CD4-positive, alpha-beta T cell treated with Interferon alpha-2 for 1 hour (primary cell): Measurements from ENCODE around the gene BLTP2.
"Not testable (repeated sequence)": the region's sequence is repeated elsewhere in the genome, so short reads cannot be mapped to it uniquely, and the experiment has no call there.

ENCODE experiments used
- DNase-seq, 2 donors: peaks; one replicate each; pipeline ENCODE4 v3.0.0-alpha.2; 2020 to 2022

The BLTP2 gene

DNA sequence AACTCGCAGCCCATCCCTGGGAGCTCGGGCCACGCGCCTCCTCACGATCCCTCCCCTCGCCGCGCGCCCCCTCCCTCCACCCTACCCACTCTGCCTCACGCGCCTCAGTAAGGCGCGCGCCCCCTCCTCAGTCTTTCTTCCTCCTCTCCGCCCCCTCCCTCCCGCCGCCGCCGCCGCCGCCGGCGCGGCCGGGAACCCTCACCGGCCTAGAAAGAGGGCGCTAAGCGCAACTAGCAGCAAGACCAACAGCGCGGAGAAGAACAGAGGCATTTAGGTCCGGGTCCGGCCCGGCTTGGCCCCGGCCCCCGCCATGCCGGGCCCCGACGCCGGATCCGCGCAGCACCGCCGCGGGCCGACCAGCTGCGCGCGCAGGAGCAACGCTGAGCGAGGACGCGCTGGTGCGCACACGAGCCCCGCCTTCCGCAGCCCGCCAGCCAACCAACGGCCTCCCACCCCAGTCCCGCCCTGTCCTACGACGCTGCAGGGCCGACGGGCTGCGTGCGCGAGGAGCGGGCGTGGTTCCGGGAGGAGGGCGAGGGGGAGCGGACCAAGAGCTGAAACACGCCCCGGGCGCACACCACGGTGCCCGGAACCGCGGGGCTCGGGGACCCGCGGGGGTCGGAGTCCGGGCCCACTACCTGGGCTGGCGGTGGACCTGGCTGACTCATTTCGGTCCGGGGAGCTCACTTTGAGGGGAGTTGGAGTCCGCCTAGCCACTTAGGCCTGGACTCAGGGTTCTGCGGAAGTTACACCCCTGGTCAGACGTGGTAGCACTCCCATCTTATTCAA is at the start of gene BLTP2:
Gene BLTP2 (minus strand): TSS at position 372 of the 789 bp plus-strand sequence. CDS start 102 bp downstream, at position 270.
- DNase-seq = peak; percentile 95 to 96

DNA sequence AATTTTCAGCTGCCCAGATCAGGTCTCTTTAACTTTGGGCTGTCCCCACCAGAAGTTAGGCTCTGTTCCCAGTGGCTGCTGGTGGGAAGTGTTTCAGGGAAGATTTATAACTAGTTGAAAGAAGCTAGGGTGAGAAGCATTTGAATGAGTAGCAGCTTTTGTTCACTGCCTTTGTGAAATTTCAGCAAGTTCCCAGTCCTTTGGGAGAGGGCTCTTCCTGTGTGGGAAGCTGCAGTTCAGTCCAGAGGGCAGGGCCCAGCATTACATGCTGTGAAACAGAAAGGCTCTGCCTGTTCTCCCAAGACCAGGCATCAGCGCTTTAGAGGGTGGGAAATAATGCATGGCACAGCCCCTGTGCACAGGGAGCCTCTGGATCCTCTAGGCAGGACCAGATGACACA is 48.9 kb upstream of the BLTP2 start:
- no peak for DNase-seq

DNA sequence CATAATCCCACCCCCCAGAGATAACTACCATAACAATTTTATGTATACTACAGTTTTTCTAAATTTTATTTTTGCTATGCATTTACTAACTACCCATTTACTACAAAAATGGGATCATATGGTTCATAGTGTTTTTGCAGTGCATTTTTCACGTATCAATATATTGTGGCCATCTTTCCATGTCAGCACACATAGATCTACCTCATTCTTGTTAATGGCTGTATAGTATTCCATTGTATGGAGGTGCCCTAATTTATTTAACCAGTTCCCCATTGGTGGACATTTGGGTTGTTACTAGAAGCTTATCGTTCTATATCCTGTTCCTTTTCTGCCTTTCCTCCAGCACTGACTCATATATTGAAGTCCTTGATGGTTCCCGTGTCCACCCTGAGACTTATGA is 44.1 kb upstream of the BLTP2 start:
- no peak for DNase-seq

DNA sequence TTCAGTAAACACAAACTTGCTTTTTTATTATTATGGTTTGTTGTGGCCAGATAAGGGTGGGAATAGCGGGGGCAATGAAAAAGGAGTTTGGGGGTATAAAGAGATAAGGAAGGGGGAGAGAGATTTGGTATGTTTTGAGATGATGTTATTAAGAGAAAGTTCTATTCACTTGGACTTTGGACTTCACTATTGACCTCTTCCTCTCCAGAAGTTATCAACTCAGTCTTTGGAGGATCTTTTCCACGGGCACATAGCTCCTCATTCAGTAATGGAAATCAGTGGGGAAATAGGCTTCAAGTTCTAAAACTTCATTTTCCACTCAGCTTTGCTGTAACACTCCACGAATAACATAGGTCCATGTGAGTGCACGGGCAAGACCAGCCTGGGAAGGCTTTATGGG is 43.5 kb upstream of the BLTP2 start:
- no peak for DNase-seq

DNA sequence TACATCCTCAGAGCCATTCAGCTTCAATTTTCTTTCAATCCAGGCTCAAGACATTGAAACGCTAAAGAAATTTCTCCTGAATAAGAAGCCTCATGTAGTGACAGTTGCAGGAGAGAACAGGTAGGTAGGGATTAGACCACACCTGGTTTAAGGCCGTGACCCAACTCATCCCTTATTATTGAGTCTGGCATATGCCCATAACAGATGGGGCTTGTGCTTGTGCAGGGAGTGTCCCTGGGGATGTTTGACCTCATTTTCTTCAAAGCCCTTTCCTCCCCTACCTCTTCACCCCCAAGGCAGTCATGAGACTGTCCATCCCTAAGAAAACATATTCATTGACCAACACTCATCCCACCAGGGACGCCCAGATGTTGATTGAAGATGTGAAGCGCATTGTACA is 41.3 kb upstream of the BLTP2 start:
- DNase-seq = no peak

DNA sequence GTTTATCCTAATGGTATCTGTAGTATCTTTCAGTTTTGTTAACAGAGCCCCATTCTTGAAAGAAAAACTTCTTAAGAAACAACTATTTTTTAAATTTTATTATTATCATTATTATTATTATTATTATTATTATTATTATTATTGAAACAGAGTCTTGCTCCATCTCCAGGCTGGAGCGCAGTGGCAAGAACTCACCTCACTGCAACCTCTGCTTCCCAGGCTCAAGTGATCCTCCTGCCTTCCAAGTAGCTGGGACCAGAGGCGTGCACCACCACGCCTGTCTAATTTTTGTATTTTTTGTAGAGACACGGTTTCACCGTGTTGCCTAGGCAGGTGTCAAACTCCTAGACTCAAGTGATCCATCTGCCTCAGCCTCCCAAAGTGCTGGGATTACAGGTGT is 40.4 kb upstream of the BLTP2 start:
- no peak for DNase-seq

DNA sequence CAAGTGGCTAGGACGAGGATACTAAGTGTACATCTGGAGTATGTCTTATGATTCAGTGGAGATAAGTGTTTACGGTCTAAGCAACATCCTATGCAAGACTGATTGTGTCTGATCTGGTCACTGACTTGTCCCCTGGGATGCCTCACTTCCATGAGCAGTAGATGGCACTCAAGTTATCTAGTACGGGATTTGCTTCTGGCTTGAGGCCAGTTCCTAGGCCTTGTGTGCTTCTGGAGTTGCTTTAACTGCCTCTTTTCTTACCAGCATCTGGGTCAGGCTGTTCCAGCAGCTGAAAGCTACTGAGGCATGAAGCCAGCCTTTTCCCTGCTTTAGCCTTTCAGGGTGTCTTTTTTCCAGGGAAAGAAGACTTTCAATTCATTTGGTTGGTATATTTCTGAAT is 40.0 kb upstream of the BLTP2 start:
- no peak for DNase-seq

DNA sequence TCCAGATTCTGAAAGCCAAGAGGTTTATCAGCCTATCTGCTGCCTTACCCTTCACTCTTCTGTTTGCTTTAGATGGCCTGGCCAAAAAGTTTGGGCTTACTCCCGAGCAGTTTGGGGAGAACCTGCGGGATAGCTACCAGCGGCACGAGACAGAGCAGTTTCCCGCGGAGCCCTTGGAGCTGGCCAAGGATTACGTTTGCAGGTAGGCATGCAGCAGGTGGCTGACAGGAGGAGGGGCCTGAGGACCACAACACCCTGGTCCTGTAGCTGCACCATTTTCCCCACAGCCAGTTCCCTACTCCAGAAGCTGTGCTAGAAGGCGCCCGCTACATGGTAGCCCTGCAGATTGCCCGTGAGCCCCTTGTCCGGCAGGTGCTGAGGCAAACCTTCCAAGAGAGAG is 37.7 kb upstream of the BLTP2 start:
- DNase-seq = no peak

DNA sequence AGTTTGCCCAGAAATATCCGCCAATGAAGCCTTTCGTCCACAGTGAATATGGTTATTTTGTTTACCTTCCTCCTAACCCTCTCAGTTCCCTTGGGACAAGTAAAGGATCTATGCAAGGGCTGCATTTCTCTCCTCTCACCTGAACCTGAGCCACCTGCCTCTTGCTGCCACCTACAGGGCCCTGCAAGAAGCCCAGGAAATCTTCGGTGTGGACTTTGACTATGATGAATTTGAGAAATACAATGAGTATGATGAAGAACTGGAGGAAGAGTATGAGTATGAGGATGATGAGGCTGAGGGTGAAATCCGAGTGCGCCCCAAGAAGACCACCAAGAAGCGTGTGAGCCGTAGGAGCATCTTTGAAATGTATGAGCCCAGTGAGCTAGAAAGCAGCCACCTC is 31.0 kb upstream of the BLTP2 start:
- peak in 1 of 2 donors; percentile 23 for DNase-seq

DNA sequence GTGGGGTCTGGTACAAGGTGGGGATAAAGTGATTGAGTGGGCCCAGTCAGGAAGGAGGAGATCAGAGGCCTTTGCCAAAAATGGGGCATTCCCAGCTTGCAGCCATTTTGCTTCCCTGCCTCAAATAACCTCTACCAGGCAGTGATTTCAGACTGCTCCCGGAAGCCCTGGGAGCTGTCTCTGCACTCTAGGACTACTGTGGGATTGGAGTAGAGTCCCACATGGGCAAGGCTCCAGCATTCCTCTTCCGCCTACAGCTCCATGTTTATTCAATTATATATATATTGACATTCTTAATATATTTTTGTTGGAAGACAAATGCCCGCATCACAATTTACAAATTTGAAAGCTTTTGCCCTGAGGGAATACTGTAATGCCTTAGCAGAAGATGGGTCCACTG is 30.5 kb upstream of the BLTP2 start:
- no peak for DNase-seq

DNA sequence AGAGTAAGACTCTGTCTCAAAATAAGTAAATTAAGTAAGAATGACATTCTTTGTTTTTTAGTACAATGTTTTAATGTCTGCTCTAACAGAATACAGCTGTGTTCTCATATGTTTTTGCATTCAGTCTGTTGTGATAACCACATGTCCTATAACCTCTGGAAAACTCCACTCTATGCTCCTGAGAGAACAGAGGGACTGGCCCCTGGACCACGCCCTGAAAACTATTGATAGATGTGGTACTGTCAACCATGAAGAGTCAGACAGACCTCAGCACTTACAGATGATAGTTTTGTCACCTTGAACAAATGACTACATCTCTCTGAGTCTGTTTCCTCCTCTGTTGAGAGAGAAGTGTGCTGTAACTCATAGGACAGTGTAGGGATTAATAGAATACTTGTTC is 25.0 kb upstream of the BLTP2 start:
- DNase-seq = no peak

DNA sequence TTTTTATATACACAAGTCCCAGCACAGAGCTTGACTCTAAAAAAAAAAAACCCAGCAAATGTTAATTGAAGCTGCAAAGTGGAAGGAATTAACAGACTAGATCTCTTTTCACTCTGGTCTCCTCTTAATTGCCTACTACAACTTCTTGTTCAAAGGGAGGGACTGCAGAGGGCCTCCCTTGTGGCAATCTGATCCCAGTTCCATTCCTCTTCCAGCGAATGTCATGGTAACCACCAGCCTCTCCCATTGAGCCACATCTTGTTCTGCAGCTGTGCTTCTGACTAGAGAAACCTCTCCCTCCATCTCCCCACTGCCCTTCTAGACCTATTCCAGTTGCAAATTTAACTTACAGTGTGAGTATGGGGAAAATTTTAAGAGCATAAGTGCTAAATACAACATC is 22.9 kb upstream of the BLTP2 start:
- DNase-seq = no peak

DNA sequence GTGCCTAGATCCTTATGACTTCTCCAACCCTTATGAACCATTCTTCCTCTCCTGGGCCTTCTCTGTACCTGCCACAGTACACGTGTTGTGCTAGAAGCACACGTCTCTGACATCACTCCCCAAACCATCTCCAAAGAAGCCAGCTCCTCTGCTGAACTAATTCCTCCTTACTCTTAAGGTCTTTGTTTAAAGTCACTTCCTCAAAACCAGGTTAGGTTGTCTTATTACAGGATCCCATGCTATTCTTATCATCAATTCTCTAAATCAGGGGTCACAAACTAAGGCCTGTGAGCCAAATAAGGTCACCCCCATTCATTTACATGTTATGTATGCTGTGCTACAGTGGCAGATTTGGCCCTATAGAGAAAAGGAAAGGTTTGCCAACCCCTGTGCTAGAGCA is 21.0 kb upstream of the BLTP2 start:
- no peak for DNase-seq

DNA sequence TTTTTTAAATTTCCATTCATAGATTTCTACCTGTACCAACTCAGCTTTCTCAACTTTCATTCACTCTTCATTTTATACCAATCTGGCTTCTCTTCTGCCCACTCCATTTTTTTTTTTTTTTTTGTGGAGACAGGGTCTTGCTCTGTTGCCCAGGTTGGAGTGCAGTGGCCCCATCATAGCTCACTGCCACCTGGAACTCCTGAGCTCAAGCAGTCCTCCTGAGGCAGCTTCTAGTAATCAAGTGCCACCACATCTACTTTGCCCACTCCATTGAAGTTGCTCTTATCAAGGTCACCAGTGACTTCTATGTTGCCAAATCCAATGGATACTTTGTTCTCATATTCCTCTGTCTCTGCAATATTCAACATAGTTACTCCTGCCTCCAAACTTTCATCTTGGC is 18.8 kb upstream of the BLTP2 start:
- DNase-seq = no peak

DNA sequence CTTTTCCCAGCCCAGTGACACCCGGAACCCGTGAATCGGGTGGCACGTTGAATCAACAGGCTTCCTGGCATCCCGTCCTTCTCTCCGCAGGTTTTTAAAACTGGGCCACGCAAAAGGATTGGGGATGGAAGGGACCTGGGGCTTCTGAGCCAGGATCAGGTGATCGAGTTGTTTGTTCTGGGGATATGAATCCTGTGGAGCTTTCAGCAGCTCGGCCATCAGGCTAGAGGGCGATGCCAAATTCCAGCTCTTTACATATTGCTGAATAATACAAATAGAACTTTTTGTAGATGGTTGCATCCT is 17.5 kb upstream of the BLTP2 start:
- DNase-seq = no peak

DNA sequence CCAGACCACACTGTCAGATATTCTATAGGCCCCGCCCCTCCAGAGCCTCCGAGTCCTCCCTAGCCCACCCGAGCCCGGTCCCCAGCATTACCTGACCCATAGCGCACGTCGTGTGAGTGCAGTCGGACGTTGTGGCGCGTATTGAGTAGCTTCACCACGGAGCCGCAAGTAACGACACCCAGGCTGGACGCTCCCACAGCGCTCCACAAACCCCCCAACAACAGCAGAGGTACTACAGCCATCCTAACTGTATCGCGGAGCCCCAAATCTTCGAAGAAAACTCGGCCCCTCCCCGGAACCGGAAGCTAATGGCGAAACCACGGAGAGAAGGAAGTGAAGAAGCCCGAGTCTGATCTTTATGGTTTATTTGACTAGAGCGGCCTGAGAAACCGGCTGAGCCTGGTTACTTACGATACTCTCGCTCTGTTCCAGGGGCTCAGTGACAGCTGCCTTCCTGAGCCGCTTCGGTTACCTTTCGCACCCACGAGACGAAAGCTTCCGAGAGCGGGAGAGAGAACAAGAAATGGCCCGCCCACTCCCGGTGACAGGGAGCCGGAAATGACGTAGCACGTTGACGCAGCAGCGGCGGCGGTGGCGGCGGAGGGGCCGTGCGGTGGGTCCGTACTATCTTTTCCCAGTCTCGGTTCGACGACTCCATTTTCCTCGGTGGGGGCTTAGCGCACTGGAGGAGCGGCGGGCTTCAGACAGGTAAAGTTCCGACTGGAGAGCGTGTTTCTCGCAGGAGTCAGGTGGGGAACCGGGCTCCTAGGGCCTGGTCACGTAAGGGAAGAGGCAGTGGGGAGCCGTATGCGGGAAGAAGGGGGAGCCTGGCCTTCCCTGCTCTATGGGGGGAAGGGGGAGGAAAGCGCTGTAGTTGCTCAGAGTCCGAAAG is 16.9 kb upstream of the BLTP2 start, which contains the start of the genes SDF2 and SUPT6H:
Gene SDF2 (minus strand): TSS at position 272 of the 892 bp plus-strand sequence. CDS start 30 bp downstream, at position 242.
Gene SUPT6H (plus strand): TSS at position 571 of the 892 bp plus-strand sequence. CDS start 11,197 bp downstream, outside the sequence.
- peak; percentile 90 to 93 for DNase-seq

DNA sequence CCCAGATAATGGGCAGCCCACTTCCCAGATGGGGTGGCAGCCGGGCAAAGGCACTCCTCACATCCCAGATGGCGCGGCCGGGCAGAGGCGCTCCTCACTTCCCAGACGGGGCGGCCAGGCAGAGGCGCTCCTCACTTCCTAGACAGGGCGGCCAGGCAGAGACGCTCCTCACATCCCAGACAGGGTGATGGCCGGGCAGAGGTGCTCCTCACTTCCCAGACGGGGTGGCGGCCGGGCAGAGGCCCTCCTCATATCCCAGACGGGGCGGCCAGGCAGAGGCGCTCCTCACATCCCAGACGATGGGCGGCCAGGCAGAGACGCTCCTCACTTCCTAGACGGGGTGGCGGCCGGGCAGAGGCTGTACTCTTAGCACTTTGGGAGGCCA is 14.5 kb upstream of the BLTP2 start:
- DNase-seq = not testable (repeated sequence)

DNA sequence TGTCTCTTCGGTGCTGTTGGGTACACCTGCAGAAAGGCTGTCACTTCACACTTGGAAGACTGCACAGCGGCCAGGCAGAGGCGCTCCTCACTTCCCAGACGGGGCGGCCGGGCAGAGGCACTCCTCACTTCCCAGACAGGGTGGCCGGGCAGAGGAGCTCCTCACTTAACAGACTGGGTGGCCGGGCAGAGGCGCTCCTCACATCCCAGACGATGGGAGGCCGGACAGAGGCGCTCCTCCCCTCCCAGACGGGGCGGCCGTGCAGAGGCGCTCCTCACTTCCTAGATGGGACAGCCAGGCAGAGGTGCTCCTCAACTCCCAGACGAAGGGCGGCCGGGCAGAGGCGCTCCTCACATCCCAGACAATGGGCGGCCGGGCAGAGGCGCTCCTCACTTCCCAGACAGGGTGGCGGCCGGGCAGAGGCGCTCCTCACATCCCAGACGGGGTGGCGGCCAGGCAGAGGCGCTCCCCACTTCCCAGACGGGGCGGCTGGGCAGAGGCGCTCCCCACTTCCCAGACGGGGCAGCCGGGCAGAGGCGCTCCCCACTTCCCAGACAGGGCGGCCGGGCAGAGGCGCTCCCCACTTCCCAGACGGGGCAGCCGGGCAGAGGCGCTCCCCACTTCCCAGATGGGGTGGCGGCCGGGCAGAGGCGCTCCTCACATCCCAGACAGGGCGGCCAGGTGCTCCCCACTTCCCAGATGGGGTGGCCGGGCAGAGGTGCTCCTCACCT is 14.0 kb upstream of the BLTP2 start:
- DNase-seq = not testable (repeated sequence)

DNA sequence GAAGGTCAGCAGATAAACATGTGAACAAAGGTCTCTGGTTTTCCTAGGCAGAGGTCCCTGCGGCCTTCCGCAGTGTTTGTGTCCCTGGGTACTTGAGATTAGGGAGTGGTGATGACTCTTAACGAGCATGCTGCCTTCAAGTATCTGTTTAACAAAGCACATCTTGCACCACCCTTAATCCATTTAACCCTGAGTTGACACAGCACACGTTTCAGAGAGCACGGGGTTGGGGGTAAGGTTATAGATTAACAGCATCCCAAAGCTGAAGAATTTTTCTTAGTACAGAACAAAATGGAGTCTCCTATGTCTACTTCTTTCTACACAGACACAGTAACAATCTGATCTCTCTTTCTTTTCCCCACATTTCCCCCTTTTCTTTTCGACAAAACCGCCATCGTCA is 13.4 kb upstream of the BLTP2 start:
- not testable (repeated sequence) for DNase-seq

DNA sequence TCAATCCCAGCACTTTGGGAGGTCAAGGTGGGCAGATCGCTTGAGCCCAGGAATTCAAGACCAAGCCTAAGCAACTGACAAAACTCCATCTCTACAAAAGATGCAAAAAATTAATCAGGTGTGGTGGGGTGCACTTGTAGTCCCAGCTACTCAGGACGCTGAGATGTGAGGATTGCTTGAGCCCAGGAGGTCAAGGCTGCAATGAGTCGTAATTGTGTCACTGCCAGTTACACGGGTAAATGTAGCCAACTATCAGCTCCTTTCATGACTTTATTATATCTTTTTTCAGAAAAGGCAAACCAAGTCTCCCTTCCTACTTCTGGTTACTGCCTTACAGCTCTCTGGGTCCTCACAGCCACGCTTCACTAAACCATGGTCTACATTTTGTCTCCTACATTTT is 12.8 kb upstream of the BLTP2 start:
- DNase-seq = no peak

DNA sequence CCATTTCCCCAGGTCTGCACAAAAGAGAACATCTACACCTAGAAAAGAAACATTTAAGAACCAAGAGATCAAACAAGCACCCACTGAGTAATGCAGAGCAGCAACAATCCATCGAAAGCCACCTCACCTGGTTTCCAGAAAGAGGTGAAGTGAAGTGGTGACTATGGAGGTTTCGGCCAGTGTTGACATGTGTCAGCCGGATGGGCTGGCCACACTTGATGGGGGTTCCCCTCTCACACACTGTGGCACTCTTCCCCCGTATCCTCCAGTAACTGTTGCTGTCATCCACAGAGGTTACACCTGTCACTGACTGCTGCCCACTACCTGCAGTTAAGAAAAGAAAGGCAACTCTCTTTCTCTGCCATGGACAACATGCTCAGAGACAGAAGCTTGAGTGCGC is 10.2 kb upstream of the BLTP2 start:
- no peak for DNase-seq

DNA sequence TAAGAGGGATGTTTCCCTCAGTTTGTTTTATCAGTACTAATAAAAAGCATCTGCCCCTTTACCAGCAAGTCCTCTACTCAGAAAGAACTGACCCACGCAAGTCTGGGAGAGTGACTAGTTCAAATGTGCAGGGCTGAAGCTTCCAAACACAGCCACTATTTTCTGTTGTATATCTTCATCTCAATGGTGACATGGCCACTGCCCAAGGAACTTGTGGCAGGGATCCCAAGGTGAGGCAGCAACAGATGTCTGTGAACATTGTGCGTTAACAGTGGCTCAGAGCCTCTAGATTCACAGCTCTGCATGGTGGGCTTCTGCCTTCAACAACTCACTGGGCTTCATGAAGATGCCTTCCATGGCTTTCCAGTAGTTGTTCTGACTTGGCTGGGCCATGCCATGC is 3.7 kb upstream of the BLTP2 start:
- DNase-seq = no peak

DNA sequence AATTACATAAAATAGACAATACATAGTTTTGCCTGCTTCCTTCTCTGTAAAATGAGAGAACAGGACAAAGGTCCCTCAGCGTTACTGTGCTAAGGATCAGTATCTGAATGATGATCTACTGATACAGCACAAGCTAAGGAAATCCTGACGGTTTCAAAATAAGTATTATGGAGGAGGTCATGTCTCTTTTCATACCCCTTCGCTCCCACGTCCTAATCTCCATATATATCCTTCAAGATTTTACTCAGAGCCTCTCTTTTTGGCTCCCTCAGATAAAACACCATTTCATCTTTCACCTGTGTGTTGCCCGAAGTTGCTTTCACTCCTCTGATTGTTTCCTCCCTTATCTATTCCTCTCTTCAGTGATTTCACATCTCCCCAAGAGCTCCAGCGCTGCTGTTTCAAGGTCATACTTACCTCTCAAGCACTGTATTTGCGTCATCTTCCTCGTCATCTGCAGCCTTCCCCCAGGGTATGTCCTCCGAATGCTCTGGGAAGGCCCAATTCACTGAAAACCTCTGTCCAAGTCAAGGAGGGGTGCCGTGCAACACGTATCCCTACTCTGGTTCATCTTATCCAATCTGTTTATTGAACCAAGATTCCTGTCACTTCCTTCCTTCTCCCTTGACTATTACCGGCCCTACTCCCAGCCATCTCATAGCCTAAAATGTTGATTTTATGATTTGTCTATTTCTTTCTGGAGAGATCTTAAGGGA is 1.2 kb upstream of the BLTP2 start:
- peak in 1 of 2 donors; percentile 10 for DNase-seq
